ENCODE data around the gene TNIK. TPM values are rescaled to one million over a fixed set of nuclear protein-coding genes. Genes with fewer than 3 reads are reported as not detected.

The TNIK gene
- total RNA-seq, 4 donors from 2014 or later: 32.9 to 52.0 (median 40.2) TPM

- H3K27ac ChIP-seq: peak overlapping the region in 3 of 4 donors; percentile 12 to 49 (median 30)
- intact Hi-C loops (cut with DNase I; ENCODE audit: low total_unique reads) (no loop called here), in situ Hi-C loops (cut with MboI; ENCODE audit: low pct_ligation_motif_present in 1 of 4, low pct_unique_long_range_greater_than_20kb in 1 of 4, low sequenced_read_pairs in 3 of 4) (no loop called here)
- no peak for TF ChIP-seq EP300 (IDR thresholded peaks at IDR 0.05; ENCODE audit: low read depth)
- no peak for TF ChIP-seq POLR2AphosphoS5 (IDR thresholded peaks at IDR 0.05)
- no peak for TF ChIP-seq POLR2A (IDR thresholded peaks at IDR 0.05)
- no peak for TF ChIP-seq CTCF (IDR thresholded peaks at IDR 0.05)
- DNase-seq: peak; percentile 24
- H3K4me3 ChIP-seq: no peak overlapping the region
- H3K27me3 ChIP-seq: no peaks in the 10 kb centered on the region
- peaks cover 0 to 34% (median 1%) of the 10 kb centered on the region in 4 donors for H3K4me1 ChIP-seq
- H3K36me3 ChIP-seq: no peaks in the 10 kb centered on the region
- H3K9me3 ChIP-seq: no peaks in the 10 kb centered on the region
- WGBS, 2 donors (ENCODE audit: low coverage in 1 of 2): 52 to 68% methylated on average over 3 of the region's 3 CpGs
Measured at GRCh38 chr3:171261487-171261886, 198.7 kb downstream of the TNIK start.

GRCh38 chr3:171260899-171261298 is 199.3 kb downstream of the TNIK start:
- Histone ChIP-seq H3K4me3 (no peak overlapping the region), H3K36me3 (no peaks in the 10 kb centered on the region), H3K27ac (peak overlapping the region in 3 of 4 donors; percentile 12 to 49 (median 30)), H3K9me3 (no peaks in the 10 kb centered on the region), H3K27me3 (no peaks in the 10 kb centered on the region), H3K4me1 (peaks cover 0 to 29% (median 1%) of the 10 kb centered on the region in 4 donors)
- no peak for DNase-seq
- TF ChIP-seq CTCF (IDR thresholded peaks at IDR 0.05) (no peak), EP300 (IDR thresholded peaks at IDR 0.05; ENCODE audit: low read depth) (no peak), POLR2AphosphoS5 (IDR thresholded peaks at IDR 0.05) (no peak), POLR2A (IDR thresholded peaks at IDR 0.05) (no peak)
- intact Hi-C loops (cut with DNase I; ENCODE audit: low total_unique reads) (no loop called here), in situ Hi-C loops (cut with MboI; ENCODE audit: low pct_ligation_motif_present in 1 of 4, low pct_unique_long_range_greater_than_20kb in 1 of 4, low sequenced_read_pairs in 3 of 4) (no loop called here)
- 85 to 90% methylated on average over 3 of the region's 3 CpGs for WGBS, 2 donors (ENCODE audit: low coverage in 1 of 2)

GRCh38 chr3:171260466-171260865 is 199.7 kb downstream of the TNIK start:
- Histone ChIP-seq H3K27ac (no peak overlapping the region), H3K27me3 (no peaks in the 10 kb centered on the region), H3K4me3 (no peak overlapping the region), H3K36me3 (no peaks in the 10 kb centered on the region), H3K4me1 (peaks cover 0 to 25% (median 1%) of the 10 kb centered on the region in 4 donors), H3K9me3 (no peaks in the 10 kb centered on the region)
- TF ChIP-seq CTCF (IDR thresholded peaks at IDR 0.05): no peak
- TF ChIP-seq EP300 (IDR thresholded peaks at IDR 0.05; ENCODE audit: low read depth): no peak
- TF ChIP-seq POLR2AphosphoS5 (IDR thresholded peaks at IDR 0.05): no peak
- no peak for TF ChIP-seq POLR2A (IDR thresholded peaks at IDR 0.05)
- DNase-seq: no peak
- WGBS, 2 donors (ENCODE audit: low coverage in 1 of 2): 93% methylated on average over 1 of the region's 1 CpG; no CpG with 5 or more reads in 1 of the 2 donors
- intact Hi-C loops (cut with DNase I; ENCODE audit: low total_unique reads) (no loop called here), in situ Hi-C loops (cut with MboI; ENCODE audit: low pct_ligation_motif_present in 1 of 4, low pct_unique_long_range_greater_than_20kb in 1 of 4, low sequenced_read_pairs in 3 of 4) (no loop called here)

- no peak for DNase-seq
- intact Hi-C loops (cut with DNase I; ENCODE audit: low total_unique reads) (no loop called here), in situ Hi-C loops (cut with MboI; ENCODE audit: low pct_ligation_motif_present in 1 of 4, low pct_unique_long_range_greater_than_20kb in 1 of 4, low sequenced_read_pairs in 3 of 4) (no loop called here)
- TF ChIP-seq POLR2AphosphoS5 (IDR thresholded peaks at IDR 0.05) (no peak), CTCF (IDR thresholded peaks at IDR 0.05) (no peak), POLR2A (IDR thresholded peaks at IDR 0.05) (no peak), EP300 (IDR thresholded peaks at IDR 0.05; ENCODE audit: low read depth) (no peak)
- Histone ChIP-seq H3K9me3 (no peaks in the 10 kb centered on the region), H3K4me3 (no peak overlapping the region), H3K27ac (peak overlapping the region in 3 of 4 donors; percentile 2 to 21 (median 18)), H3K36me3 (no peaks in the 10 kb centered on the region), H3K27me3 (no peaks in the 10 kb centered on the region), H3K4me1 (peaks cover 0 to 25% (median 1%) of the 10 kb centered on the region in 4 donors)
- 40 to 78% methylated on average over 1 to 2 of the region's 2 CpGs for WGBS, 2 donors (ENCODE audit: low coverage in 1 of 2)
Measured at GRCh38 chr3:171258316-171258715, 201.9 kb downstream of the TNIK start.
